GM18861 (cell line): ENCODE data around the gene AIFM2.

Source experiments
- ATAC-seq: cut with Tn5 transposase; IDR thresholded peaks from one replicate; pipeline ENCODE4 v1.9.1; 2021; ENCODE audit not compliant: unreplicated experiment

Gene AIFM2

GRCh38 chr10:70063418-70064098 lies 69.1 kb downstream of the AIFM2 start:
- no peak for ATAC-seq
